Activated CD4-positive, alpha-beta T cell treated with anti-CD3 and anti-CD28 coated beads, Interleukin-2, amount 10 ng/mL, durations not matched to agents 24 days and 14 days (primary cell): Measurements from ENCODE around the gene LAMA5. TPM values are rescaled to one million over a fixed set of nuclear protein-coding genes. Genes with fewer than 3 reads are reported as not detected.

Source experiments
- DNase-seq: peaks from one replicate; pipeline ENCODE4 v3.0.0; 2022
- H3K27ac Mint-ChIP-seq: one replicate; pipeline ENCODE4 v1.8.0; 2022; ENCODE audit warnings: mild to moderate bottlenecking, mixed read lengths
- H3K27me3 Mint-ChIP-seq: one replicate; pipeline ENCODE4 v1.8.0; 2022; ENCODE audit warnings: mixed read lengths
- H3K36me3 Mint-ChIP-seq: one replicate; pipeline ENCODE4 v1.8.0; 2022; ENCODE audit warnings: low read depth, mild to moderate bottlenecking, mixed read lengths
- H3K4me1 Mint-ChIP-seq: one replicate; pipeline ENCODE4 v1.8.0; 2021; ENCODE audit warnings: mixed read lengths
- H3K4me3 Mint-ChIP-seq: one replicate; pipeline ENCODE4 v1.8.0; 2022; ENCODE audit warnings: mild to moderate bottlenecking, moderate library complexity, mixed read lengths
- H3K9me3 Mint-ChIP-seq: one replicate; pipeline ENCODE4 v1.8.0; 2021; ENCODE audit warnings: mixed read lengths
- intact Hi-C: fragments of 100-400 bp; cut with micrococcal nuclease; formaldehyde crosslinking; loops from one replicate; pipeline ENCODE4 v1.15.1; 2023
- total RNA-seq: library from RNA; stranded (reverse); gene quantifications from 2 replicates; pipeline ENCODE4 v1.2.3, GENCODE V29; 2022

Gene LAMA5
- total RNA-seq, 1 donor from 2014 or later: 2.1 TPM

DNA sequence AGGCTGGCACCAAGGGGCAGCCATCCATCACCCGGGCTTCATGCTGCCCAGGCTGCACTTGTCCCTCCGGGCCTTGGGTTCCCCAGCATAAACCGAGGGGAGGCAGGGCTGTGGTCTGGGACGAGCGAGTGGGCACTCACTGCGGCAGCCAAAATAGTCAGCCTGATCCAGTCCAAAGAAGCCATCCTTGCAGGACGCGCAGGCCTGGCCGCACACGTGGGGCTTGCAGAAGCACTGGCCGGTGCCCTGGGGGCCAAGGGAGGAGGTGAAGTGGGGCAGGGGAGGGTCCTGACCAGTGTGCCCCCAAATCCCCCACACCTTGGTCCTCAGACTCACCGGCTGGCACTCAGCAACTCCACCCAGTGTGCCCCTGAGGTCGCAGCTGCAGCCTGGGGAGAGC lies 32.2 kb downstream of the LAMA5 start:
- H3K4me1 Mint-ChIP-seq: no peaks in the 10 kb centered on the region
- H3K4me3 Mint-ChIP-seq: no peak overlapping the region
- H3K27ac Mint-ChIP-seq: no peak overlapping the region
- no peaks in the 10 kb centered on the region for H3K9me3 Mint-ChIP-seq
- intact Hi-C loops: no loop called here
- peaks cover 4% of the 10 kb centered on the region for H3K27me3 Mint-ChIP-seq
- no peaks in the 10 kb centered on the region for H3K36me3 Mint-ChIP-seq
- DNase-seq: no peak

GRCh38 chr20:62333820-62334595 lies 33.1 kb downstream of the LAMA5 start:
- Mint-ChIP-seq H3K36me3 (no peaks in the 10 kb centered on the region), H3K27ac (no peak overlapping the region), H3K4me1 (no peaks in the 10 kb centered on the region), H3K4me3 (no peak overlapping the region), H3K9me3 (no peaks in the 10 kb centered on the region), H3K27me3 (no peaks in the 10 kb centered on the region)
- DNase-seq: no peak
- intact Hi-C loops: no loop called here

DNA sequence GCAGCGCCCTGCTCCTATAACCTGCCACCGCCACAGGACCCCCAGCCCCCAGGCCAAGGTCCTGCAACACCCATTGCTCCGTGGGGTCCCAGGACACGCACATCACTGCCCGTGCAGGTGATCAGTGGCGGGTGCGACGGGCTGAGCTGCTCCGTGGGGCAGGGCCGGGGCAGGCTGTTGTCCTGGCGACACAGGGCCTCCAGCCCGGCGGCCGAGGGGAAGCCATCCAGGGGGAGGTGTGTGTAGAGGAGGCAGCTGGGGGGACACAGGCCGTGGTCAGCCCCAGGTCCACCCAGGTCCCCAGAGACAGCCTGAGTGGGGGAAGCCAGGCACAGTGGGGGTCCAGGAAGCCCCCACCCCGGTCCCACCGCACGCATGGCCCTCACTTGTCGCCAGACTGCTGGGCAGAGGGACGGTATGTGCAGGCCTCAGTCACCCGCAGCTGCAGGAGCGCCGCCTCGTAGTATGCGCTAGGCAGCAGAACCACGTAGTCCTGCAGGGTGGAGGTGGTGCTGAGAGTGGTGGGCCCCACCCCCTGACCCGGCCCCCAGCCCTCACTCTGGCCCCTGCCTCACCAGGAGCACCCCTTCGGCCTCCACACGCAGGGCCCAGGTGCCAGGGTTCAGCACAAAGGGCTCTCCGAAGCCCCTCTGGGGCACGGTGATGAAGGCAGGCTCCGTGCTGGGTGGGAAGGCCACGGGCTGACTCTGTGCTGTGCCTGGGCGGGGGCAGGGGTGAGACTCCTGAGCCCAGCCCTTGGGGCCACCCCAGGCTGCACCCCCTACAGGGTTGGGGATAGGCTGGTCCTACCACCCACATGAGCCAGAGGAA lies 33.9 kb downstream of the LAMA5 start:
- no peak overlapping the region for H3K4me3 Mint-ChIP-seq
- no peaks in the 10 kb centered on the region for H3K36me3 Mint-ChIP-seq
- no peak for DNase-seq
- H3K27me3 Mint-ChIP-seq: no peaks in the 10 kb centered on the region
- no peaks in the 10 kb centered on the region for H3K9me3 Mint-ChIP-seq
- no peak overlapping the region for H3K27ac Mint-ChIP-seq
- intact Hi-C loops: no loop called here
- H3K4me1 Mint-ChIP-seq: no peaks in the 10 kb centered on the region

DNA sequence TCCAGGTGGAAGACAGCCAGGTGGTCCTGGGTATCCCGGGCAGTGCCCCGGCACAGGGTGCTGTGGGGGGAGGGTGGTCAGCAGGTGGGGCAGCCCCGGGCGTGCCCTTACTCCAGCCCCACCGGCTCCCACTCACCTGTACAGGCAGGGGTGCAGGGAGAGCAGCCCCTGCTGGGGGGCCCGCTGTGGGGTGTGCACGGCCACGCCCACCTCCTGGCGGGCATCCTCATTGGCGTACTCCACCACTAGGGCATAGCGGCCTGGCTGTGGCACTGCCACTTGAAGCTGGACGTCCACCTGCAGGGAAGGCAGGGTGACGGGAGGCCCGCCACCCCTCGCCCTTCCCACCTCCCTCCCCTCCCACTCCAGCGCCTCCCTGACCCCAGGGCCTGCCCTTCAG lies 34.7 kb downstream of the LAMA5 start:
- no peak for DNase-seq
- Mint-ChIP-seq H3K4me1 (no peaks in the 10 kb centered on the region), H3K9me3 (no peaks in the 10 kb centered on the region), H3K27me3 (no peaks in the 10 kb centered on the region), H3K27ac (no peak overlapping the region), H3K4me3 (no peak overlapping the region), H3K36me3 (no peaks in the 10 kb centered on the region)
- intact Hi-C loops: no loop called here

GRCh38 chr20:62331347-62331746 lies 35.8 kb downstream of the LAMA5 start:
- no peak overlapping the region for H3K27ac Mint-ChIP-seq
- H3K27me3 Mint-ChIP-seq: no peaks in the 10 kb centered on the region
- H3K4me1 Mint-ChIP-seq: no peaks in the 10 kb centered on the region
- no peaks in the 10 kb centered on the region for H3K9me3 Mint-ChIP-seq
- intact Hi-C loops: no loop called here
- no peaks in the 10 kb centered on the region for H3K36me3 Mint-ChIP-seq
- DNase-seq: no peak
- no peak overlapping the region for H3K4me3 Mint-ChIP-seq

GRCh38 chr20:62330576-62331317 lies 36.4 kb downstream of the LAMA5 start:
- Mint-ChIP-seq H3K27ac (no peak overlapping the region), H3K36me3 (no peaks in the 10 kb centered on the region), H3K4me1 (no peaks in the 10 kb centered on the region), H3K27me3 (no peaks in the 10 kb centered on the region), H3K4me3 (no peak overlapping the region), H3K9me3 (no peaks in the 10 kb centered on the region)
- intact Hi-C loops: no loop called here
- DNase-seq: no peak

GRCh38 chr20:62329389-62330377 lies 37.4 kb downstream of the LAMA5 start:
- intact Hi-C loops: no loop called here
- H3K4me1 Mint-ChIP-seq: no peaks in the 10 kb centered on the region
- DNase-seq: no peak
- no peak overlapping the region for H3K27ac Mint-ChIP-seq
- no peaks in the 10 kb centered on the region for H3K27me3 Mint-ChIP-seq
- no peak overlapping the region for H3K4me3 Mint-ChIP-seq
- no peaks in the 10 kb centered on the region for H3K36me3 Mint-ChIP-seq
- no peaks in the 10 kb centered on the region for H3K9me3 Mint-ChIP-seq

- no peak overlapping the region for H3K4me3 Mint-ChIP-seq
- H3K27me3 Mint-ChIP-seq: no peaks in the 10 kb centered on the region
- H3K36me3 Mint-ChIP-seq: no peaks in the 10 kb centered on the region
- no peaks in the 10 kb centered on the region for H3K9me3 Mint-ChIP-seq
- H3K27ac Mint-ChIP-seq: no peak overlapping the region
- intact Hi-C loops: no loop called here
- DNase-seq: no peak
- H3K4me1 Mint-ChIP-seq: no peaks in the 10 kb centered on the region
These were observed 38.3 kb downstream of the LAMA5 start for GRCh38 chr20:62328684-62329388.

DNA sequence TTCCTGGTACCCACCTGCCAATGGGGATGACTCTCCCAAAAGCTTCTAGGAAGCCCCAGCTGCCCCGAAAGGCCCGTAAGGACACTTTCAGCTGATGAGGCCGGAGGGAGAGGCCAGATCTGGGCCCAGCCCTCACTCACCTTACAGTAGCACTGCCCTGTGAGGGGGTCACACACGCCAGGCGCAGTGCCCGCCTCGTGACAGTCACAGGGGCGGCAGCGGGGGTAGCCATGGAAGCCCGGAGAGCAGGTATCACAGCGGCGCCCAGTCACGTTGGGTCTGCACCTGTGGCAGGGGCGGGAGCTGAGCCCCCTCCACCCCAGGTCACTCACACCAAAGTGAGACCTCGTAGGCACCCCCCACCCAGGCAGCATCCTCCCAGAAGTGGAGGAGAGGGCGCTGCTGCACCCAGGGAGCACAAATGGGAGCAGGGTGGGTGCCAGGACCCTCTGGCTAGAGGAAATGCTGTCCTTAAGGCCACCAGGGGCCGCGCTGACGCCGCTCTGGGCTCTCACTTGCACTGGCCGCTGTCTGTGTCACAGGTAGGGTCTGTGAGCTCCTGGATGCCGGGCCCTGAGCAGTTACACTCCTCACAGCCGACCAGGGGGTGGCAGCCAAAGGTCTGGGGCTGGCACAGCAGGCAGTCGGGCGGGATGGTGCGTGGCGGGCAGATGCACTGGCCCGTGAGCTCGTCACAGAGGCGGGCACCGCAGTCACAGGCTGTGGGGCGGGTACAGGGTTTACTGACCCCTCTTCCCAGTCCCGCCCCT lies 39.2 kb downstream of the LAMA5 start:
- H3K27ac Mint-ChIP-seq: no peak overlapping the region
- H3K9me3 Mint-ChIP-seq: no peaks in the 10 kb centered on the region
- no peaks in the 10 kb centered on the region for H3K27me3 Mint-ChIP-seq
- intact Hi-C loops: no loop called here
- H3K4me1 Mint-ChIP-seq: no peaks in the 10 kb centered on the region
- H3K4me3 Mint-ChIP-seq: no peak overlapping the region
- DNase-seq: no peak
- H3K36me3 Mint-ChIP-seq: no peaks in the 10 kb centered on the region

GRCh38 chr20:62326959-62327725 lies 40.0 kb downstream of the LAMA5 start:
- Mint-ChIP-seq H3K27ac (no peak overlapping the region), H3K27me3 (no peaks in the 10 kb centered on the region), H3K4me3 (no peak overlapping the region), H3K36me3 (no peaks in the 10 kb centered on the region), H3K9me3 (no peaks in the 10 kb centered on the region), H3K4me1 (no peaks in the 10 kb centered on the region)
- intact Hi-C loops: no loop called here
- DNase-seq: no peak

DNA sequence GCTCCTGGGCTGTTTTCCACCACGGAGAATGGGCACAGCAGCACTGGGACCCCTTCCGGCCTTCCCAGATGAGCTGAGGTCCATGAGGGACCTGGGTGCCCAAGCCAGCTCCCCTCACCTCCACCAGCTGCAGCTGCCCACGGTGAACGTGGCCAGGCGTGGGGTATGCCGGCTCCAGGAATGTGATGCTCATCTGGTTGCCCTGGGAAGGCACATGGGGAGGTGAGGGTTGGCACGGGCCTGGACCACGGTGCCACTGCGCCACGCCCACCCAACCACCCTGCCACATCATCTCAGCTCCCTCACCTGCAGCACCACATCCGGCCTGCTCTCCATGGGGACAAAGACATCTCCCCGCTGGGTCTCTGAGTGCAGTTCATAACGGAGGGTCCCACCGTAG lies 40.6 kb downstream of the LAMA5 start:
- Mint-ChIP-seq H3K36me3 (no peaks in the 10 kb centered on the region), H3K27ac (no peak overlapping the region), H3K27me3 (no peaks in the 10 kb centered on the region), H3K4me1 (no peaks in the 10 kb centered on the region), H3K9me3 (no peaks in the 10 kb centered on the region), H3K4me3 (no peak overlapping the region)
- no peak for DNase-seq
- intact Hi-C loops: no loop called here
